CD4-positive, CD25-positive, alpha-beta regulatory T cell (primary cell): Measurements from ENCODE around the gene MAG. TPM values are rescaled to one million over a fixed set of nuclear protein-coding genes. Genes with fewer than 3 reads are reported as not detected.

ENCODE experiments used
- ATAC-seq, 2 donors: fragments of 150-1000 bp; cut with Tn5 transposase; one replicate each; pipeline ENCODE4 v1.10.0; 2021; ENCODE audit warnings: low read depth in 2 of 2, moderate number of reproducible peaks in 2 of 2, moderate library complexity in 1 of 2
- DNase-seq, 3 donors: peaks; one replicate each; pipeline versions ENCODE4 v3.0.0 to v3.0.0-alpha.2; 2012 to 2022; ENCODE audit warnings: mixed read lengths in 1 of 3
- H3K27ac ChIP-seq: one replicate; pipeline ENCODE4 v1.7.0; 2013; ENCODE audit warnings: mild to moderate bottlenecking, low read length; ENCODE audit not compliant: insufficient read depth, poor library complexity, severe bottlenecking
- H3K27me3 ChIP-seq: one replicate; pipeline ENCODE4 v1.7.0; 2013; ENCODE audit warnings: low read length; ENCODE audit not compliant: control insufficient read depth, insufficient read depth
- H3K36me3 ChIP-seq: one replicate; pipeline ENCODE4 v1.7.0; 2013; ENCODE audit warnings: mild to moderate bottlenecking, low read length, moderate library complexity; ENCODE audit not compliant: control insufficient read depth, insufficient read depth
- H3K4me1 ChIP-seq: 2 replicates; pipeline ENCODE4 v1.7.0; 2013; ENCODE audit warnings: mild to moderate bottlenecking, low read length; ENCODE audit not compliant: insufficient read depth, control insufficient read depth, poor library complexity, severe bottlenecking
- H3K4me3 ChIP-seq: one replicate; pipeline ENCODE4 v1.7.0; 2013; ENCODE audit warnings: low read depth, mild to moderate bottlenecking, low read length, moderate library complexity
- H3K9me3 ChIP-seq, 2 experiments: 1 replicate in 1 of 2; 2 replicates in 1 of 2; pipeline ENCODE4 v1.7.0; 2013; ENCODE audit warnings: low read length in 2 of 2, mild to moderate bottlenecking in 1 of 2, moderate library complexity in 1 of 2; ENCODE audit not compliant: control insufficient read depth in 2 of 2
- H3K27ac Mint-ChIP-seq, 3 donors: one replicate each; pipeline ENCODE4 v1.8.0; 2020 to 2022; ENCODE audit warnings: mild to moderate bottlenecking in 3 of 3, mixed read lengths in 3 of 3, moderate library complexity in 2 of 3
- H3K27me3 Mint-ChIP-seq: one replicate; pipeline ENCODE4 v1.8.0; 2022; ENCODE audit warnings: mild to moderate bottlenecking, mixed read lengths
- H3K36me3 Mint-ChIP-seq: one replicate; pipeline ENCODE4 v1.8.0; 2020; ENCODE audit warnings: mixed read lengths
- H3K4me1 Mint-ChIP-seq, 4 donors: one replicate each; pipeline ENCODE4 v1.8.0; 2020 to 2022; ENCODE audit warnings: mixed read lengths in 4 of 4, mild to moderate bottlenecking in 1 of 4
- H3K4me3 Mint-ChIP-seq, 4 donors: one replicate each; pipeline ENCODE4 v1.8.0; 2020 to 2022; ENCODE audit warnings: mild to moderate bottlenecking in 4 of 4, mixed read lengths in 4 of 4, moderate library complexity in 3 of 4
- H3K9me3 Mint-ChIP-seq, 7 donors: one replicate each; pipeline ENCODE4 v1.8.0; 2020 to 2022; ENCODE audit warnings: mixed read lengths in 7 of 7, mild to moderate bottlenecking in 3 of 7, moderate library complexity in 2 of 7
- polyA plus RNA-seq, 4 donors: library from polyadenylated mRNA; unstranded; fragments of 300-500 nt; fragmentation: Illumina TruSeq; gene quantifications; one replicate each; pipeline ENCODE4 v1.2.3, GENCODE V29; 2021
- total RNA-seq: library from RNA; stranded (reverse); gene quantifications from one replicate; pipeline ENCODE4 v1.2.3, GENCODE V29; 2022

Gene MAG
- total and polyA plus RNA-seq, 5 donors from 2014 or later = 0.16 to 0.28 TPM; not detected in 3

DNA sequence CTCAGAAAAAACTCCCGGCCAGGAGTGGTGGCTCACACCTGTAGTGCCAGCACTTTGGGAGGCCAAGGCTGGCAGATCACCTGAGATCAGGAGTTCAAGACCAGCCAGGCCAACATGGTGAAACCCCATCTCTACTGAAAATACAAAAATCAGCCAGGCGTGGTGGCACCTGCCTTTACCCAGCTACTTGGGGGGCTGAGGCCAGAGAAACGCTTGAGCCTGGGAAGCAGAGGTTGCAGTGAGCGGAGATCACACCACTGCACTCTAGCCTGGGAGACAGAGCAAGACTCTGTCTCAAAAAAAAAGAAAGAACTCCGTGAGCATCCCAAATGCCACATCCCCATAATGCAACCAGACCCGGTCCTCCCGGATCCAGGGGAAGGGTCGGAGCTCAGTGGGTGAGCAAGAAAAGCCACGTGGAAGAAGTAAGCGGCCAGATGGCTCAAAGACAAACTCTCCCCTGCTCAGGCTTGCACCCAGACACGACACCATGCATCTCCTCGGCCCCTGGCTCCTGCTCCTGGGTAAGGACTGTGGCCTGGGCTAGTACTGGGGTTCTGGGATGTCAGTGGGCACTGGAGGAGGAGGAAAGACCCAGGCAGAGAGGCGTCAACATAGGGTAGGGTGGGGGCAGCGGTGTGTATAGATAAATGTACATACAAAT, 39.7 kb downstream of the MAG start:
- H3K4me3 Mint-ChIP-seq = no peak overlapping the region
- no peaks in the 10 kb centered on the region for H3K36me3 ChIP-seq
- peaks cover 19% of the 10 kb centered on the region for H3K27me3 Mint-ChIP-seq
- no peaks in the 10 kb centered on the region for H3K9me3 Mint-ChIP-seq
- no peak overlapping the region for H3K4me3 ChIP-seq
- no peaks in the 10 kb centered on the region for H3K36me3 Mint-ChIP-seq
- H3K27me3 ChIP-seq = no peaks in the 10 kb centered on the region
- DNase-seq (no peak), ATAC-seq (no peak)
- H3K4me1 Mint-ChIP-seq = peaks cover 0 to 6% (median under 1%) of the 10 kb centered on the region in 4 donors
- H3K27ac ChIP-seq = no peak overlapping the region
- no peak overlapping the region for H3K27ac Mint-ChIP-seq
- H3K4me1 ChIP-seq = no peaks in the 10 kb centered on the region
- no peaks in the 10 kb centered on the region for H3K9me3 ChIP-seq

- Mint-ChIP-seq H3K27me3 (peaks cover 19% of the 10 kb centered on the region), H3K4me3 (no peak overlapping the region), H3K27ac (no peak overlapping the region), H3K36me3 (no peaks in the 10 kb centered on the region), H3K4me1 (peaks cover 0 to 6% (median under 1%) of the 10 kb centered on the region in 4 donors), H3K9me3 (no peaks in the 10 kb centered on the region)
- DNase-seq (peak in 2 of 3 donors; percentile 15 to 23), ATAC-seq (peak; percentile 53 to 65)
- Histone ChIP-seq H3K4me3 (no peak overlapping the region), H3K4me1 (no peaks in the 10 kb centered on the region), H3K9me3 (no peaks in the 10 kb centered on the region), H3K27ac (no peak overlapping the region), H3K27me3 (no peaks in the 10 kb centered on the region), H3K36me3 (no peaks in the 10 kb centered on the region)
These were observed 40.9 kb downstream of the MAG start for GRCh38 chr19:35332817-35333216.

DNA sequence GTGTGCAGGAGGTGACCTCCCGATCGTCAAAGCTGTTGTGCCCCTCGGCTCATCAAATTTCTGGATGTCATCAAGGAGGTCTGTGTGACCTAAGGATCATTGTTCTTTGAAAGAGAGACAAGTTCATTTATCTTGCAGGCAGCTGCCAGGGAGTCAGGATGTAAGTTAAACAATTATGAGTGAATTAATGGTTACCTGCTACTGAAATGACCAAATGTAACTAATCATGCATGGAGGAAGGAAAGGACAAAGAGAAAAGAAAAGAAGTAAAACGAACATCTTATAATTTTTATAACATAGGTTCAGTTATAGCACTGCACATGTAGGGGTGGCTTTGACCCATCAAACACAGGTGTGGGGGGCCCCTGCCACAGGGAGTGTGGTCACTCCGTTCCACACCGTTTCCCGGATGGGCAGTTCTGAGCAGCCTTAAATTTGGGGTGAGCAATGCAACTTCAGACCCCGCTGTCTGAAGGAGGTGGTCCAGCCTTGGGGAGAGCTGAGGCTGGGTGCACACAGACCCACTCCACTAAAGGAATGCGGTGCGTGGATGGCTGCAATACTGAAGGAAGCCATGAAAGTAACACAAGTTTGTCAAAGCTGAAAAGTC, 42.3 kb downstream of the MAG start:
- DNase-seq (no peak), ATAC-seq (no peak)
- no peak overlapping the region for H3K4me3 ChIP-seq
- no peaks in the 10 kb centered on the region for H3K4me1 ChIP-seq
- Mint-ChIP-seq H3K4me3 (no peak overlapping the region), H3K27me3 (peaks cover 9% of the 10 kb centered on the region), H3K36me3 (no peaks in the 10 kb centered on the region), H3K9me3 (no peaks in the 10 kb centered on the region), H3K4me1 (peaks cover 0 to 6% (median 0%) of the 10 kb centered on the region in 4 donors), H3K27ac (no peak overlapping the region)
- H3K36me3 ChIP-seq = no peaks in the 10 kb centered on the region
- no peaks in the 10 kb centered on the region for H3K27me3 ChIP-seq
- no peaks in the 10 kb centered on the region for H3K9me3 ChIP-seq
- no peak overlapping the region for H3K27ac ChIP-seq

- no peak for DNase-seq
- H3K4me3 ChIP-seq = no peak overlapping the region
- no peak for ATAC-seq
- Mint-ChIP-seq H3K27me3 (peaks cover 9% of the 10 kb centered on the region), H3K27ac (no peak overlapping the region), H3K9me3 (no peaks in the 10 kb centered on the region), H3K36me3 (no peaks in the 10 kb centered on the region), H3K4me1 (peaks cover 0 to 6% (median 0%) of the 10 kb centered on the region in 4 donors), H3K4me3 (no peak overlapping the region)
- no peaks in the 10 kb centered on the region for H3K27me3 ChIP-seq
- H3K27ac ChIP-seq = no peak overlapping the region
- no peaks in the 10 kb centered on the region for H3K9me3 ChIP-seq
- no peaks in the 10 kb centered on the region for H3K4me1 ChIP-seq
- H3K36me3 ChIP-seq = no peaks in the 10 kb centered on the region
These were observed 44.4 kb downstream of the MAG start for GRCh38 chr19:35336166-35336955.

DNA sequence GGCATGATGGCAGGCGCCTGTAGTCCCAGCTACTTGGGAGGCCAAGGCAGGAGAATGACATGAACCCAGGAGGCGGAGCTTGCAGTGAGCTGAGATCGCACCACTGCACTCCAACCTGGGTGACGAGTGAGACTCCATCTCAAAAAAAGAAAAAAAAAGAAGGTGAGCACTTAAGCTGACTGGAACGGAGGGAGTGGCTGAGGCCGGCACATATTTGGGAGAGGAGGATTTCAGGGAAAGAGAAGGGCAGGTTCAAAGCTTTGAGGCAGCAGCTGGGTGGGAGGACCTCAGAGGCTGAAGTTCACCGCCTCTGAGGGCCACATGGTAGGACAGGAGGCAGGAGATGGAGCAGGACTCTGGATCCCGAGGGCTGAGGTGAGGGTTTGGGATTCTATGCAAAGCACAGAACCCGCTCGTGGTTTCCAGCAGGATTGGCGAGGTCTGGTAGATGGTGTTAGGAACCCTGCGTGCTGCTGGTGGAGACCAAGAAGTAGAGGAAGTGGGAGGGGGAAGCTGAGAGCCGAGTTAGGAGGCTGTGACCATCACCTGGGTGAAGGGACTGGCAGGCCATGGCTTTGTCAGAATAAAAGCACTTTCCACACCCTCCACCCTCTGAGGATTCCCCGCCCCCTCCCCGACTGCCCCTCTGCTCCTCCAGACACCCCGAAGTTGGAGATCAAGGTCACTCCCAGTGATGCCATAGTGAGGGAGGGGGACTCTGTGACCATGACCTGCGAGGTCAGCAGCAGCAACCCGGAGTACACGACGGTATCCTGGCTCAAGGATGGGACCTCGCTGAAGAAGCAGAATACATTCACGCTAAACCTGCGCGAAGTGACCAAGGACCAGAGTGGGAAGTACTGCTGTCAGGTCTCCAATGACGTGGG, 45.4 kb downstream of the MAG start:
- no peak overlapping the region for H3K4me3 ChIP-seq
- no peaks in the 10 kb centered on the region for H3K27me3 ChIP-seq
- no peak overlapping the region for H3K4me3 Mint-ChIP-seq
- no peaks in the 10 kb centered on the region for H3K9me3 ChIP-seq
- H3K4me1 Mint-ChIP-seq = peaks cover 0 to 6% (median 0%) of the 10 kb centered on the region in 4 donors
- H3K36me3 Mint-ChIP-seq = no peaks in the 10 kb centered on the region
- H3K27ac ChIP-seq = no peak overlapping the region
- ATAC-seq (no peak), DNase-seq (no peak)
- no peaks in the 10 kb centered on the region for H3K36me3 ChIP-seq
- H3K9me3 Mint-ChIP-seq = no peaks in the 10 kb centered on the region
- no peaks in the 10 kb centered on the region for H3K4me1 ChIP-seq
- peaks cover 12% of the 10 kb centered on the region for H3K27me3 Mint-ChIP-seq
- H3K27ac Mint-ChIP-seq = no peak overlapping the region

GRCh38 chr19:35337984-35338296, 46.0 kb downstream of the MAG start:
- DNase-seq (no peak), ATAC-seq (no peak)
- Histone ChIP-seq H3K27me3 (no peaks in the 10 kb centered on the region), H3K4me3 (no peak overlapping the region), H3K4me1 (no peaks in the 10 kb centered on the region), H3K36me3 (no peaks in the 10 kb centered on the region), H3K9me3 (no peaks in the 10 kb centered on the region), H3K27ac (no peak overlapping the region)
- H3K4me3 Mint-ChIP-seq = no peak overlapping the region
- H3K27ac Mint-ChIP-seq = no peak overlapping the region
- no peaks in the 10 kb centered on the region for H3K36me3 Mint-ChIP-seq
- H3K4me1 Mint-ChIP-seq = peaks cover 0 to 2% (median 0%) of the 10 kb centered on the region in 4 donors
- H3K27me3 Mint-ChIP-seq = peaks cover 18% of the 10 kb centered on the region
- no peaks in the 10 kb centered on the region for H3K9me3 Mint-ChIP-seq

DNA sequence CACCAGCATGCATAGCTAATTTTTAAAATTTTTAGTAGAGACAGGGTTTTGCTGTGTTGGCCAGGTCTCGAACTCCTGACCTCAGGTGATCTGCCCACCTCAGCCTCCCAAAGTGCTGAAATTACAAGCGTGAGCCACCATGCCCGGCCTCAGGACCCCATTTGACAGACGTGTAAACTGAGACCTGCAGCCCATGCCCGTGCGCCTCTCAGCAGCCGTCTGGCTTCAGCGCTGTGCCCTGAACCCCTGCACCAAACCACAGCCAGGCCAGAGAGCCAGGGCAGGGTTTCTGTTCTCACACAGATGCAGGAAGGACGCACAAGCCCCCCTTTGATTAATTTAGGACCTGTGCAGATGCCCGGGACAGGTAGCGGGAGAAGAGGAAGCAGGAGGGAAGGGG, 48.5 kb downstream of the MAG start:
- no peaks in the 10 kb centered on the region for H3K27me3 ChIP-seq
- H3K4me3 ChIP-seq = no peak overlapping the region
- H3K4me1 ChIP-seq = no peaks in the 10 kb centered on the region
- Mint-ChIP-seq H3K4me3 (no peak overlapping the region), H3K4me1 (no peaks in the 10 kb centered on the region), H3K9me3 (no peaks in the 10 kb centered on the region), H3K36me3 (no peaks in the 10 kb centered on the region), H3K27ac (no peak overlapping the region), H3K27me3 (peaks cover 25% of the 10 kb centered on the region)
- no peaks in the 10 kb centered on the region for H3K36me3 ChIP-seq
- DNase-seq = no peak
- no peaks in the 10 kb centered on the region for H3K9me3 ChIP-seq
- H3K27ac ChIP-seq = no peak overlapping the region
- no peak for ATAC-seq
